Stimulated activated CD8-positive, alpha-beta memory T cell treated with anti-CD3 and anti-CD28 coated beads, Interleukin-2, amount 100 ng/mL, for 1 hour (primary cell): Measurements from ENCODE around the gene LETM1.

Experiments
- DNase-seq, 2 donors: peaks; one replicate each; pipeline ENCODE4 v3.0.0-alpha.2; 2020; ENCODE audit warnings: low read depth in 2 of 2

LETM1 gene

GRCh38 chr4:1856071-1856942, at the start of gene LETM1:
LETM1 (minus strand) TSS chr4:1856156; CDS start chr4:1855950, 206 bp downstream.
- DNase-seq, result peak; percentile 81 to 85

GRCh38 chr4:1904042-1904441, 48.1 kb upstream of the LETM1 start:
- no peak for DNase-seq

GRCh38 chr4:1903035-1903434, 47.1 kb upstream of the LETM1 start:
- DNase-seq, result no peak

GRCh38 chr4:1902243-1902642, 46.3 kb upstream of the LETM1 start:
- no peak for DNase-seq

GRCh38 chr4:1901127-1901526, 45.2 kb upstream of the LETM1 start:
- DNase-seq, result no peak

- DNase-seq, result no peak
Observed at GRCh38 chr4:1900624-1901023, 44.7 kb upstream of the LETM1 start.

GRCh38 chr4:1900087-1900433, 44.1 kb upstream of the LETM1 start:
- DNase-seq, result no peak

GRCh38 chr4:1899149-1900086, 43.5 kb upstream of the LETM1 start:
- DNase-seq, result peak; percentile 43 to 56

GRCh38 chr4:1898681-1899080, 42.7 kb upstream of the LETM1 start:
- DNase-seq, result no peak

GRCh38 chr4:1898007-1898406, 42.1 kb upstream of the LETM1 start:
- no peak for DNase-seq

GRCh38 chr4:1896658-1896991, 40.7 kb upstream of the LETM1 start:
- no peak for DNase-seq

- no peak for DNase-seq
Observed at GRCh38 chr4:1895971-1896657, 40.2 kb upstream of the LETM1 start.

- no peak for DNase-seq
Observed at GRCh38 chr4:1890979-1891570, 35.1 kb upstream of the LETM1 start.

- no peak for DNase-seq
Observed at GRCh38 chr4:1887052-1887451, 31.1 kb upstream of the LETM1 start.

- no peak for DNase-seq
Observed at GRCh38 chr4:1885414-1885813, 29.5 kb upstream of the LETM1 start.

- no peak for DNase-seq
Observed at GRCh38 chr4:1883583-1883982, 27.6 kb upstream of the LETM1 start.

- no peak for DNase-seq
Observed at GRCh38 chr4:1882850-1883271, 26.9 kb upstream of the LETM1 start.

GRCh38 chr4:1880332-1880731, 24.4 kb upstream of the LETM1 start:
- DNase-seq, result no peak

GRCh38 chr4:1879485-1879884, 23.5 kb upstream of the LETM1 start:
- no peak for DNase-seq

- no peak for DNase-seq
Observed at GRCh38 chr4:1874201-1874600, 18.2 kb upstream of the LETM1 start.

GRCh38 chr4:1873776-1874175, 17.8 kb upstream of the LETM1 start:
- no peak for DNase-seq

GRCh38 chr4:1873291-1873690, 17.3 kb upstream of the LETM1 start:
- no peak for DNase-seq
